HCT116 (cell line): ENCODE results near the gene UBE2D2.

Source experiments
- CEBPB ChIP-seq: IDR thresholded peaks from 2 replicates; pipeline ENCODE4 v1.6.1; 2012; ENCODE audit warnings: low read depth
- EZH2 ChIP-seq: fragments of 200-600 bp; sonication (generic); IDR thresholded peaks from 2 replicates; pipeline ENCODE4 v1.6.1; 2017; ENCODE audit warnings: antibody characterized with exemption, mixed run types
- EZH2phosphoT487 ChIP-seq: fragments of 200-600 bp; IDR thresholded peaks from 2 replicates; pipeline ENCODE4 v1.6.1; 2018; ENCODE audit warnings: antibody characterized with exemption, borderline replicate concordance
- POLR2A ChIP-seq: IDR thresholded peaks from 2 replicates; pipeline ENCODE4 v1.7.0; 2011; ENCODE audit warnings: borderline replicate concordance; ENCODE audit not compliant: insufficient read depth, insufficient read length; ENCODE audit errors: extremely low read depth
- POLR2AphosphoS5 ChIP-seq: IDR thresholded peaks from 2 replicates; pipeline ENCODE4 v1.6.1; 2011; ENCODE audit warnings: mild to moderate bottlenecking, low read depth, low read length, moderate library complexity
- TF ChIP-seq, protein P1 (sequence below), 3 experiments: fragments of 200-600 bp in 1 of 3; sonication (generic) in 1 of 3; IDR thresholded peaks in 2 of 3; conservative IDR thresholded peaks in 1 of 3; 2 replicates each; pipeline ENCODE4 v1.5.1; 2012 to 2017; ENCODE audit warnings: low read depth in 2 of 3, low read length in 2 of 3, antibody characterized with exemption in 1 of 3, borderline replicate concordance in 1 of 3, control low read depth in 1 of 3, mild to moderate bottlenecking in 1 of 3, mixed read lengths in 1 of 3, mixed run types in 1 of 3, moderate library complexity in 1 of 3; ENCODE audit not compliant: insufficient read depth in 1 of 3
- TF ChIP-seq, protein P2 (sequence below): IDR thresholded peaks from 2 replicates; pipeline ENCODE4 v1.6.1; 2012; ENCODE audit warnings: low read depth
- TF ChIP-seq, protein P3 (sequence below): IDR thresholded peaks from 2 replicates; pipeline ENCODE4 v1.6.1; 2012

DNA sequence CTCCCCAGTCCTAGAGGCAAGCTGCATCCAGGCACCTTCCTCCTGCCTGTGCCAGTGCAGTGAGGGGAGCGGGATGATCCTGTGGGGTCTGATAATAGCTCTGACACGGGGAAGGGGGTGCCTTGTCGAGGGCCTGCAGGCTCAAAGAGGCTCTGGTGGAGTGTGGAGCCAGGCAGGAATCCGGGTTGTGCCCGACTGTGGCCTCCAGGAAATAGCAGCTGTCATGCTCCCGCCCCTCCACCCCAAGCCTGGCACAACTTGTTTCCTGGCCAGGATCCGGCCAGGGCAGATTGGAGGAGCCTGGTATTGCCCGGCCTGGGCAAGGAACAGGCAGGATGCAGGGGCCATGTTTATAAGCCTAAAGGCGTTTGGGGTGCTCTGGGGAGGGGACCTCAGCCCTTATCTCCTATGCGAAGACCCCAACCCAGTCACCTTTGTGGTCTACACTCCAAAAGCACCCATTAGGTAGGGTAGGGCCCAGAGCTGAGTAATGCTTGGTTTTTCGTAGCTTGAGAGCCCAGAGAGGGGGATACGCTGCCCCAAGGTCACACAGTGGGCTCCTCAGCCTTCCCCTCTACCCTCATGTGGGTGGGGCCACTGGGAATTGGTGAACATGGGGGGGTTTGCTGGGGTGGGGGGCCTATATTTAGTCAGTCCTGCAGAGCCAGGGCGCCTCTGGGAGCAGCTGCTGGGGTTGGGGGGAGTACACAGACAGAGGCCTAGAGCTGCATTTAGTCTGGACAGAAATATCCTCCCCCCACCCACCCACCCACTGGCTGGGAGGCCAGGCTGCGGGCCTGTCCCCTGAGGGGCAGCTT lies 99.2 kb downstream of the UBE2D2 start:
- TF ChIP-seq EZH2phosphoT487: no peak
- TF ChIP-seq, protein P1, sequence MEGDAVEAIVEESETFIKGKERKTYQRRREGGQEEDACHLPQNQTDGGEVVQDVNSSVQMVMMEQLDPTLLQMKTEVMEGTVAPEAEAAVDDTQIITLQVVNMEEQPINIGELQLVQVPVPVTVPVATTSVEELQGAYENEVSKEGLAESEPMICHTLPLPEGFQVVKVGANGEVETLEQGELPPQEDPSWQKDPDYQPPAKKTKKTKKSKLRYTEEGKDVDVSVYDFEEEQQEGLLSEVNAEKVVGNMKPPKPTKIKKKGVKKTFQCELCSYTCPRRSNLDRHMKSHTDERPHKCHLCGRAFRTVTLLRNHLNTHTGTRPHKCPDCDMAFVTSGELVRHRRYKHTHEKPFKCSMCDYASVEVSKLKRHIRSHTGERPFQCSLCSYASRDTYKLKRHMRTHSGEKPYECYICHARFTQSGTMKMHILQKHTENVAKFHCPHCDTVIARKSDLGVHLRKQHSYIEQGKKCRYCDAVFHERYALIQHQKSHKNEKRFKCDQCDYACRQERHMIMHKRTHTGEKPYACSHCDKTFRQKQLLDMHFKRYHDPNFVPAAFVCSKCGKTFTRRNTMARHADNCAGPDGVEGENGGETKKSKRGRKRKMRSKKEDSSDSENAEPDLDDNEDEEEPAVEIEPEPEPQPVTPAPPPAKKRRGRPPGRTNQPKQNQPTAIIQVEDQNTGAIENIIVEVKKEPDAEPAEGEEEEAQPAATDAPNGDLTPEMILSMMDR (IDR thresholded peaks at IDR 0.05 in 2 of 3, conservative IDR thresholded peaks at IDR 0.05 in 1 of 3; ENCODE audit: borderline replicate concordance in 1 of 3, insufficient read depth in 1 of 3, low read depth in 2 of 3, low read length in 2 of 3): no peak
- TF ChIP-seq CEBPB: no peak
- TF ChIP-seq, protein P2, sequence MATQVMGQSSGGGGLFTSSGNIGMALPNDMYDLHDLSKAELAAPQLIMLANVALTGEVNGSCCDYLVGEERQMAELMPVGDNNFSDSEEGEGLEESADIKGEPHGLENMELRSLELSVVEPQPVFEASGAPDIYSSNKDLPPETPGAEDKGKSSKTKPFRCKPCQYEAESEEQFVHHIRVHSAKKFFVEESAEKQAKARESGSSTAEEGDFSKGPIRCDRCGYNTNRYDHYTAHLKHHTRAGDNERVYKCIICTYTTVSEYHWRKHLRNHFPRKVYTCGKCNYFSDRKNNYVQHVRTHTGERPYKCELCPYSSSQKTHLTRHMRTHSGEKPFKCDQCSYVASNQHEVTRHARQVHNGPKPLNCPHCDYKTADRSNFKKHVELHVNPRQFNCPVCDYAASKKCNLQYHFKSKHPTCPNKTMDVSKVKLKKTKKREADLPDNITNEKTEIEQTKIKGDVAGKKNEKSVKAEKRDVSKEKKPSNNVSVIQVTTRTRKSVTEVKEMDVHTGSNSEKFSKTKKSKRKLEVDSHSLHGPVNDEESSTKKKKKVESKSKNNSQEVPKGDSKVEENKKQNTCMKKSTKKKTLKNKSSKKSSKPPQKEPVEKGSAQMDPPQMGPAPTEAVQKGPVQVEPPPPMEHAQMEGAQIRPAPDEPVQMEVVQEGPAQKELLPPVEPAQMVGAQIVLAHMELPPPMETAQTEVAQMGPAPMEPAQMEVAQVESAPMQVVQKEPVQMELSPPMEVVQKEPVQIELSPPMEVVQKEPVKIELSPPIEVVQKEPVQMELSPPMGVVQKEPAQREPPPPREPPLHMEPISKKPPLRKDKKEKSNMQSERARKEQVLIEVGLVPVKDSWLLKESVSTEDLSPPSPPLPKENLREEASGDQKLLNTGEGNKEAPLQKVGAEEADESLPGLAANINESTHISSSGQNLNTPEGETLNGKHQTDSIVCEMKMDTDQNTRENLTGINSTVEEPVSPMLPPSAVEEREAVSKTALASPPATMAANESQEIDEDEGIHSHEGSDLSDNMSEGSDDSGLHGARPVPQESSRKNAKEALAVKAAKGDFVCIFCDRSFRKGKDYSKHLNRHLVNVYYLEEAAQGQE: no peak
- no peak for TF ChIP-seq POLR2A
- TF ChIP-seq EZH2: no peak
- TF ChIP-seq, protein P3, sequence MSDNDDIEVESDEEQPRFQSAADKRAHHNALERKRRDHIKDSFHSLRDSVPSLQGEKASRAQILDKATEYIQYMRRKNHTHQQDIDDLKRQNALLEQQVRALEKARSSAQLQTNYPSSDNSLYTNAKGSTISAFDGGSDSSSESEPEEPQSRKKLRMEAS: no peak
- TF ChIP-seq POLR2AphosphoS5: peak; percentile 73
